Small intestine (tissue), 7 donors: ENCODE measurements around the gene PPP1CA. TPM values are rescaled to one million over a fixed set of nuclear protein-coding genes. Genes with fewer than 3 reads are reported as not detected.
A peak's percentile ranks its signal among the peaks of the same experiment; 100 is the strongest.
"Not testable (repeated sequence)": the region's sequence is repeated elsewhere in the genome, so short reads cannot be mapped to it uniquely, and the experiment has no call there.

Source experiments
- DNase-seq, 2 donors: peaks; one replicate each; pipeline versions ENCODE4 v3.0.0 to v3.0.0-alpha.2; 2013
- FAIRE-seq: peaks from 2 replicates; lab custom pipeline; 2012; peaks lifted over from hg19 to GRCh38; lab: Jason Lieb, UNC
- H3K27ac ChIP-seq, 3 donors: one replicate each; pipeline ENCODE4 v1.5.1; 2013; ENCODE audit warnings: low read length in 2 of 3, mild to moderate bottlenecking in 2 of 3, control low read depth in 1 of 3, inconsistent platforms in 1 of 3, low read depth in 1 of 3, moderate library complexity in 1 of 3
- H3K27me3 ChIP-seq, 3 donors: one replicate each; pipeline ENCODE4 v1.6.1; 2013; ENCODE audit warnings: low read length in 3 of 3, inconsistent platforms in 1 of 3; ENCODE audit not compliant: control insufficient read depth in 3 of 3, insufficient read depth in 3 of 3
- H3K36me3 ChIP-seq, 3 donors: one replicate each; pipeline ENCODE4 v1.6.1; 2013; ENCODE audit warnings: low read length in 3 of 3, inconsistent platforms in 1 of 3, low read depth in 1 of 3, mild to moderate bottlenecking in 1 of 3, moderate library complexity in 1 of 3; ENCODE audit not compliant: control insufficient read depth in 3 of 3, insufficient read depth in 2 of 3
- H3K4me1 ChIP-seq, 3 donors: one replicate each; pipeline ENCODE4 v1.6.1; 2013; ENCODE audit warnings: low read length in 2 of 3, inconsistent platforms in 1 of 3, low read depth in 1 of 3, mild to moderate bottlenecking in 1 of 3, moderate library complexity in 1 of 3; ENCODE audit not compliant: control insufficient read depth in 3 of 3, insufficient read depth in 2 of 3
- H3K4me3 ChIP-seq, 3 donors: one replicate each; pipeline ENCODE4 v1.5.1; 2013; ENCODE audit warnings: low read length in 3 of 3, control low read depth in 1 of 3, inconsistent platforms in 1 of 3, low read depth in 1 of 3, mild to moderate bottlenecking in 1 of 3, moderate library complexity in 1 of 3
- H3K9me3 ChIP-seq, 2 donors: one replicate each; pipeline ENCODE4 v1.6.1; 2013; ENCODE audit warnings: low read depth in 1 of 2, low read length in 1 of 2; ENCODE audit not compliant: control insufficient read depth in 2 of 2, insufficient read depth in 1 of 2
- WGBS, 3 donors: extraction: QIAGEN DNeasy Blood & Tissue Kit; methylation state at CpG; one replicate each; pipeline ENCODE4 v1.1.7; 2013; 5-methylcytosine and 5-hydroxymethylcytosine counted together
- polyA plus RNA-seq, 4 donors: library from polyadenylated mRNA; stranded (reverse) in 3 of 4; unstranded in 1 of 4; fragments of 200-250 nt in 3 of 4; fragments of 120-200 nt in 1 of 4; gene quantifications; one replicate each; pipeline versions ENCODE4 v1.2.1 to v1.2.3, GENCODE V29; 2013
- donor health status: healthy with polysubstance abuse.
- donor health status: control.
- donor health status: control.
- donor health status: Bipolar disorder and iron deficiency.
- donor health status: healthy.

The PPP1CA gene
- polyA plus RNA-seq, 4 donors: 123 to 211 (median 187) TPM

GRCh38 chr11:67429722-67430121 lies 28.1 kb upstream of the PPP1CA start:
- peak overlapping the region in 2 of 3 donors; percentile 54 to 57 for H3K4me3 ChIP-seq
- no peak overlapping the region for H3K27ac ChIP-seq
- H3K36me3 ChIP-seq: peaks cover 3 to 58% (median 13%) of the 10 kb centered on the region in 3 donors
- 61 to 83% (median 72%) methylated on average over 11 of the region's 11 CpGs for WGBS, 3 donors
- DNase-seq: no peak
- H3K27me3 ChIP-seq: no peaks in the 10 kb centered on the region
- no peak for FAIRE-seq
- H3K9me3 ChIP-seq: no peaks in the 10 kb centered on the region
- H3K4me1 ChIP-seq: peaks cover 4 to 16% (median 4%) of the 10 kb centered on the region in 3 donors

GRCh38 chr11:67429038-67429668 lies 27.5 kb upstream of the PPP1CA start:
- H3K4me1 ChIP-seq: peaks cover 4 to 16% (median 4%) of the 10 kb centered on the region in 3 donors
- H3K9me3 ChIP-seq: no peaks in the 10 kb centered on the region
- H3K27ac ChIP-seq: peak overlapping the region in 2 of 3 donors; percentile 70 to 89
- peaks cover 3 to 53% (median 13%) of the 10 kb centered on the region in 3 donors for H3K36me3 ChIP-seq
- DNase-seq: no peak
- FAIRE-seq: no peak
- H3K4me3 ChIP-seq: peak overlapping the region; percentile 54 to 65 (median 57)
- no peaks in the 10 kb centered on the region for H3K27me3 ChIP-seq
- 16 to 40% (median 30%) methylated on average over 12 of the region's 12 CpGs for WGBS, 3 donors

DNA sequence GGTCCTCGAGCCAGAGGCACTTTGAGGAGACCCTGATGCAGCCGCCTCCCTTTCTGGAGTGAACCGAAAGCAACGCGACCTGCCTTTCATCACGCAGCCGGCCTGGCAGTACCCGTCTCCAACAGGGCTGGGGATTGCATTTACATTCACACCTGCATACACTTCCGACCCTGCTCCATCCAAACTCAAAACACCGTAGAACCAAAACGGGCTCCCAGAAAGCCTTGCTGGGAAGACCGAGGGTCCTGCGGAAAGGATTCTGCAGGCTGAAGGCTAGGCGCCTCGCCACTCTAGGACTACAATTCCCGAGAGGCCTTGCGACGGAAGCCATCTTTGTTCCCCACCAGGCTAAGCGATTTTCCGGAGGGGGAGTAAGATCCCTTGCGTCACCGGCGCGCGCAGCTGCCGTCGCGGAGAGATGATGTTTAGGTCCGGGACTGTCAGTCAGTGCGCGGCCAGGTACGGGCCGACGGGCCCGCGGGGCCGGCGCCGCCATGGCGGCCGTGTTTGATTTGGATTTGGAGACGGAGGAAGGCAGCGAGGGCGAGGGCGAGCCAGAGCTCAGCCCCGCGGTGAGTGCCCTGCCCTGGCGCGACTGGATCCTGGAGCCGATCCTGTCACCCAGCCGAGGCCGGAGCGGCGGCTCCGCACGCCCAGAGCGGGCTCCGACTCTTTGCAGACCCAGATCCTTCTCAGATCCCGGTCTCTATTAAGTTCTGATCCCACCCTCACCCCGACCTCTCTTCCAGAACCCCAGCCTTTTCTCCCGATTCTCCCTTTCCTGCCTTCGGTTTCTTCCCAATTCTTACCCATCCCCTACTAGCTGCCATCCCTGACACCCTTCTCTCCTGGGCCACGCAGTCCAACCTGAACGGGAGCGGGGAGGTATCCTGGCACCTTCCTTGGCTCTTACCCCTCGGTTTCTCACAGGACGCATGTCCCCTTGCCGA lies 26.7 kb upstream of the PPP1CA start, which contains the start of gene RPS6KB2:
Gene RPS6KB2 (plus strand): TSS at position 443 of the 950 bp plus-strand sequence. CDS start 52 bp downstream, at position 495.
- Histone ChIP-seq H3K27ac (peak within 1 kb of the TSS; percentile 69 to 89 (median 80)), H3K4me1 (peaks cover 4 to 16% (median 4%) of the 10 kb centered on the region in 3 donors), H3K4me3 (peak within 1 kb of the TSS; percentile 54 to 65 (median 57)), H3K36me3 (peaks cover 3 to 45% (median 13%) of the 10 kb centered on the region in 3 donors), H3K27me3 (no peaks in the 10 kb centered on the region), H3K9me3 (no peaks in the 10 kb centered on the region)
- peak; percentile 98 to 99 for DNase-seq
- WGBS, 3 donors: 0 to 1% (median 0%) methylated on average over 58 to 68 of the region's 68 CpGs
- no peak for FAIRE-seq

DNA sequence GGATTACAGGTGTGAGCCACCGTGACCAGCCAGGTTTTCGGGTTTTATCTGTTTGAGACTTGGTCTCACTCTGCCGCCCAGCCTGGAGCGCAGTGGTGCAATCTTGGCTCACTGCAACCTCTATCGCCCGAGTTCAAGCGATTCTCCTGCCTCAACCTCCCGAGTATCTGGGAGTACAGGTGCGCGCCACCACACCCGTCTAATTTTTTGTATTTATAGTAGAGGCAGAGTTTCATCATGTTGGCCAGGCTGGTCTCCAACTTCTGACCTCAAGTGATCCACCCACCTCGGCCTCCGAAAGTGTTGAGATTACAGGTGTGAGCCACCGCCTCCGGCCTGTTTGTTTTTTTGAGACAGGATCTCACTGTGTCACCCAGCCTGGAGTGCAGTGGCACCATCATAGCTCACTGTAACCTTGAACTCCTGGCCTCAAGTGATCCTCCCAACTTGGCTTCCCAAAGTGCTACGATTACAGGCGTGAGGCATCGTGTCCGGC lies 25.8 kb upstream of the PPP1CA start:
- peak overlapping the region in 2 of 3 donors; percentile 54 to 57 for H3K4me3 ChIP-seq
- not testable (repeated sequence) for H3K9me3 ChIP-seq, FAIRE-seq, DNase-seq, H3K27me3 ChIP-seq
- WGBS, 3 donors: 54 to 68% (median 63%) methylated on average over 19 of the region's 19 CpGs
- H3K4me1 ChIP-seq: peaks cover 4 to 20% (median 4%) of the 10 kb centered on the region in 3 donors
- peaks cover under 1 to 36% (median 11%) of the 10 kb centered on the region in 3 donors for H3K36me3 ChIP-seq
- peak overlapping the region; percentile 69 to 89 (median 80) for H3K27ac ChIP-seq

DNA sequence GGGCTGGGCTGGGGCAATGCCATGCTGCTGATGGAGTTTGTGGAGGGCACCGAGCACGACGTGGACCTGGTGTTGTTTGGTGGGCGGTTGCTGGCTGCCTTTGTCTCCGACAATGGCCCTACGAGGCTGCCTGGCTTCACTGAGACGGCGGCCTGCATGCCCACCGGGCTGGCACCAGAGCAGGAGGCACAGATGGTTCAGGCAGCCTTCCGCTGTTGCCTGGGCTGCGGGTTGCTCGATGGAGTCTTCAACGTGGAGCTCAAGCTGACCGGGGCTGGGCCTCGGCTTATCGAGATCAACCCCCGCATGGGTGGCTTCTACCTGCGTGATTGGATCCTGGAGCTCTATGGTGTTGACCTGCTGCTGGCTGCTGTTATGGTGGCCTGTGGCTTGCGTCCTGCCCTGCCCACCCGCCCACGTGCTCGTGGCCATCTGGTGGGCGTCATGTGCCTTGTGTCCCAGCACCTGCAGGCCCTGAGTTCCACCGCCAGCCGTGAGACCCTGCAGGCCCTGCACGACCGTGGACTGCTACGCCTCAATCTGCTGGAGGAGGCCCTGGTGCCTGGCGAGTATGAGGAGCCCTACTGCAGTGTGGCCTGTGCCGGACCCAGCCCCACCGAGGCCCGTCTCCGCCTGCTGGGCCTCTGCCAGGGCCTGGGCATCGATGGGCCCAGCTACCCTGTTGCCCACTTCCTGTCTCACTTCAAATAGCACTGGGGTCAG lies 22.4 kb upstream of the PPP1CA start:
- Histone ChIP-seq H3K36me3 (peaks cover 0 to 2% (median 0%) of the 10 kb centered on the region in 3 donors), H3K4me1 (peaks cover 0 to 22% (median 0%) of the 10 kb centered on the region in 3 donors), H3K27me3 (no peaks in the 10 kb centered on the region), H3K27ac (no peak overlapping the region), H3K4me3 (no peak overlapping the region), H3K9me3 (no peaks in the 10 kb centered on the region)
- no peak for FAIRE-seq
- WGBS, 3 donors: 86 to 90% (median 89%) methylated on average over 23 to 34 of the region's 34 CpGs
- no peak for DNase-seq

DNA sequence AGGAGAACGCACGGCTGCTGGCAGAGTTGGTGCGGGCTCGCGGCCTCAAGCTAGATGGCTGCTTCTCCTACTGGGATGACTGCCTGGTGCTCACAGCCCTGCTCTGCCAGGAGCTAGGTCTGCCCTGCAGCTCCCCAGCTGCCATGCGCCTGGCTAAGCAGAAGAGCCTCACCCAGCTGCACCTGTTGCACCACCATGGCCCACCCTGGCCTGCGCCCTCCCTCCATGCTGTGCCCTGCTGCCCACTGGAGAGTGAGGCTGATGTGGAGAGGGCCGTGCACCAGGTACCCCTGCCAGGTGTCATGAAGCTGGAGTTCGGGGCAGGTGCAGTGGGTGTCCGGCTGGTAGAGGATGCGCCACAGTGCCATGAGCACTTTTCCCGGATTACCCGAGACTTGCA lies 21.8 kb upstream of the PPP1CA start:
- no peak overlapping the region for H3K4me3 ChIP-seq
- H3K4me1 ChIP-seq: peaks cover 0 to 19% (median 0%) of the 10 kb centered on the region in 3 donors
- H3K27ac ChIP-seq: no peak overlapping the region
- FAIRE-seq (no peak), DNase-seq (no peak)
- H3K27me3 ChIP-seq: no peaks in the 10 kb centered on the region
- 94 to 96% (median 95%) methylated on average over 13 of the region's 13 CpGs for WGBS, 3 donors
- peaks cover 0 to 2% (median 0%) of the 10 kb centered on the region in 3 donors for H3K36me3 ChIP-seq
- H3K9me3 ChIP-seq: no peaks in the 10 kb centered on the region

GRCh38 chr11:67422891-67423290 lies 21.2 kb upstream of the PPP1CA start:
- peak in 1 of 2 donors; percentile 36 for DNase-seq
- WGBS, 3 donors: 46 to 65% (median 61%) methylated on average over 6 of the region's 6 CpGs
- Histone ChIP-seq H3K4me1 (peaks cover 0 to 19% (median 0%) of the 10 kb centered on the region in 3 donors), H3K4me3 (no peak overlapping the region), H3K27ac (no peak overlapping the region), H3K27me3 (no peaks in the 10 kb centered on the region), H3K36me3 (peaks cover 0 to 2% (median 0%) of the 10 kb centered on the region in 3 donors), H3K9me3 (no peaks in the 10 kb centered on the region)
- FAIRE-seq: no peak
